ENCODE data around the gene WLS.

WLS gene

DNA sequence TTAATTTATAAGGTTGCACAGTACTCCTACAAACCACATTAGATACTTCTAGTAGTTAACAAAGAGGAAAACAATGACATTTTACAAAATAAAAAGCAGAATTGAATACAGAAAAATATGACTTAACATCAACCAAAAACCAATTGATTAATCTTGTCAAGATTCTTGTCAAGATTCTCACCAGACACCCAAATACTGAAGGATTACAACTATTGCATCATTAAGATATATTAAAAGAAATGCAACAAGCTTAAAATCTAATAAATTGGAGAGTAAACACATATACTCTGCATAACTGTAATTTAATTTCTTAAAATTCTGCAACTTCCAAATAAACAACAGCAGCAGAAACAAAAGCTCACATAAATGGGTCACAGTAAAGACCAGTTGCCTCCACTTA is 4.7 kb downstream of the WLS start:
- H3K4me1 ChIP-seq (ENCODE audit: control insufficient read depth, insufficient read depth, low read length), result peaks cover 24% of the 10 kb centered on the region
- no peak overlapping the region for H3K27ac ChIP-seq (ENCODE audit: low read depth, low read length)
- peaks cover 92% of the 10 kb centered on the region for H3K27me3 ChIP-seq (ENCODE audit: control insufficient read depth, insufficient read depth, low read length)
- H3K9me3 ChIP-seq (ENCODE audit: control insufficient read depth, insufficient read depth, low read length), result no peaks in the 10 kb centered on the region
- no peak overlapping the region for H3K9ac ChIP-seq (ENCODE audit: low read depth, low read length)
- no peaks in the 10 kb centered on the region for H3K36me3 ChIP-seq (ENCODE audit: control insufficient read depth, insufficient read depth, low read length)
- no peak overlapping the region for H3K4me3 ChIP-seq (ENCODE audit: low read depth, low read length)

DNA sequence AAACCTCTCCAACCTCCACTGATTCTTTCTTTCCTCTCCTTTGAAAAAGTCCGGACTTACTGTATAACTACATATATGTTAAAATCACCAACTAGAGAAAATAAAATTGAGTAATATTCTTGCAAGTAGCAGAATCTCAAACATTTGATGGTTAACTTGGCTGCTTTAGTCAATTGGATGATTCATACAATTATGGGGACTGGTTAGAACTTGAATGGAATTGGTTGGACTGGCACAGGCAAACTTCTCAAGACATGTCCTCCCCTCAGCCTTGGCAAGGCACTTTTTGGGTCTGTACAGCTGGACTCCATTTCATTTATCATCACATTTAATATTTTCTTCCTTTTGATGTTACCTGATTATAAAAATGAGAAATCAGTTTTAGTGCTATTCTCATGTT is 6.5 kb downstream of the WLS start:
- no peaks in the 10 kb centered on the region for H3K9me3 ChIP-seq (ENCODE audit: control insufficient read depth, insufficient read depth, low read length)
- H3K4me1 ChIP-seq (ENCODE audit: control insufficient read depth, insufficient read depth, low read length), result peaks cover 21% of the 10 kb centered on the region
- H3K4me3 ChIP-seq (ENCODE audit: low read depth, low read length), result no peak overlapping the region
- H3K27me3 ChIP-seq (ENCODE audit: control insufficient read depth, insufficient read depth, low read length), result peaks cover 73% of the 10 kb centered on the region
- no peaks in the 10 kb centered on the region for H3K36me3 ChIP-seq (ENCODE audit: control insufficient read depth, insufficient read depth, low read length)
- H3K9ac ChIP-seq (ENCODE audit: low read depth, low read length), result no peak overlapping the region
- H3K27ac ChIP-seq (ENCODE audit: low read depth, low read length), result no peak overlapping the region

DNA sequence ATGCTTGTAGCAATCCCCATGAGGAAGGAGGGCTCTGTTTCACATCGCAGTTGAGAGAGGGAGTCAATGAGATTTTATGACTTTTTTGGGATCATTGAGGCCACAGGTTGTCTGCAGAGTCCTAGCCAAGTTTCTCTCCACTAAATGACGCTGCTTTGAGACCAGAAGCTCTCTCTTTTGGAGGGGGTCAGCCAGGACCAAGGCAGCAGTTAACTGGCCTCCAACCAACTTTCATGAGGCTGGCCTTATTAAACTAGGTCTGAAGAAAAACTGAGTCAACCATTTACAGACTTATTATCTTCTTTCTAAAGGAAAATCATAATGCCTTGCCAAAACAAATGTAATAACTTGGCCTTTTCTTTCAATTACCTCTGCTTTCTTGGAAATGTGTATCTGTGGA is 8.6 kb downstream of the WLS start:
- H3K4me3 ChIP-seq (ENCODE audit: low read depth, low read length), result no peak overlapping the region
- H3K4me1 ChIP-seq (ENCODE audit: control insufficient read depth, insufficient read depth, low read length), result peaks cover 9% of the 10 kb centered on the region
- peaks cover 52% of the 10 kb centered on the region for H3K27me3 ChIP-seq (ENCODE audit: control insufficient read depth, insufficient read depth, low read length)
- no peak overlapping the region for H3K9ac ChIP-seq (ENCODE audit: low read depth, low read length)
- H3K36me3 ChIP-seq (ENCODE audit: control insufficient read depth, insufficient read depth, low read length), result no peaks in the 10 kb centered on the region
- H3K27ac ChIP-seq (ENCODE audit: low read depth, low read length), result no peak overlapping the region
- H3K9me3 ChIP-seq (ENCODE audit: control insufficient read depth, insufficient read depth, low read length), result no peaks in the 10 kb centered on the region

DNA sequence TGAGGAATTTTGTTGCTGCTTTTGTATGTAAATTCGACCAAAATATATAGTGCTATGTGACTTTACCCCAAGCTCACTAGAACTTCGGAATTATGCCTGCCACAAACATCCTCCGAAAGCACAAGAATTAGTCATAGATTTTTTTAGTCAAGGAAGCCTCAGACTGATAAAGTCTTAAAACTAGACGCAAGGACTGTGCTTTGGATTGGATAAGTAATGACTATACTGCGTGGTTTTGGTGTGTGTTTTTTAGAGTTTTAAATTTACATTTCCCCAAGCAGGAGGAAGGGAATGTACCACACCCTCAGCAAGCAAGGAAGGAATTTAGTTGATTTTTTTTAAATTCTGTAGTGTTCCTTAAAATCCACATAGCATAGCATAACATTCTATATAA is 10.3 kb downstream of the WLS start:
- H3K9me3 ChIP-seq (ENCODE audit: control insufficient read depth, insufficient read depth, low read length), result no peaks in the 10 kb centered on the region
- no peak overlapping the region for H3K4me3 ChIP-seq (ENCODE audit: low read depth, low read length)
- peaks cover 9% of the 10 kb centered on the region for H3K4me1 ChIP-seq (ENCODE audit: control insufficient read depth, insufficient read depth, low read length)
- no peaks in the 10 kb centered on the region for H3K36me3 ChIP-seq (ENCODE audit: control insufficient read depth, insufficient read depth, low read length)
- H3K27ac ChIP-seq (ENCODE audit: low read depth, low read length), result no peak overlapping the region
- H3K27me3 ChIP-seq (ENCODE audit: control insufficient read depth, insufficient read depth, low read length), result peaks cover 35% of the 10 kb centered on the region
- no peak overlapping the region for H3K9ac ChIP-seq (ENCODE audit: low read depth, low read length)

DNA sequence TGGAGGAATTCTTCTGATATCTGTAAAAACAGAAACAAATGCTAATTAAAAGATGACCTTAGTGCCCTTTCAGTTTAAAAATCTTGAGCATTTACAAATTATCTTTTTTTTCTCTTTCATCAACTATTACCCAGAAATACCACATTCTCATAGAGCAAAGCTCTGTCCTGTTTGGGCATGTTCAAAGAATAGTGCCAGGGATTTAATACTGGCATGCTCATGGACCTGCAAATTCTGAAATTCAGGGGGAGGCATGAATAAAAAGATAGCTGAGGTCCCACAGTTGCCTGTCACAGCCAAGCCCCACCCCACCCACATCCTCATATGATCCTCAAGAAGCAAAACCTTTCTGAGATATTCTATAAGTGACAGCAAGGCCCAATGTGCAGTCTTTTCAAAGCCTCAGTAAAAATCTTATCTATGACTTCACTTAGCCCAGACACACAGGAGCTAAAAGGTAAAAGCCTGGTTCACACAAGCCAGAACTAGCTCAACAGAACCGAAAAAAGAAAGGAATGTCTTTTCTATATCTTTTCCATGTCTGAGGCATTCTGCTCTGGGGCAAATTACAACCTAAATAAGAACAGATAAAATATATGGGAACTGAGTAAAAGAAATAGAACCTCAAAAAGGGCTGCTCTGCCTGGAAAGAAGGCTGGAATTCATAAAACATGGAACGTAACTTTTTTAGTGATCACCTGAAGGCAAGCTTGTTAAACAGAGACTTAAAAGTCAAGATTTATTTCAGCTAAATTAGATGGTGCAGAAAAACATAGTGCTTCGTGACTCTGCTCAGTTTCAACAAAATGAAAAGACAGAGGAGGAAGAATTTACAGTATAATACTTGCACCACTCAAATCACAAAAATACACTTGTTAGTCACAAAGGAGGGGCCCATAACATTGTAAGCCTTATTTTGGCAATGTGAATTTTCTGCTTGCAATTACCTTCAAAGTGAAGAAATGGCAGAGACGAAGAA is 11.0 kb downstream of the WLS start:
- H3K9me3 ChIP-seq (ENCODE audit: control insufficient read depth, insufficient read depth, low read length), result no peaks in the 10 kb centered on the region
- peaks cover 28% of the 10 kb centered on the region for H3K27me3 ChIP-seq (ENCODE audit: control insufficient read depth, insufficient read depth, low read length)
- no peak overlapping the region for H3K9ac ChIP-seq (ENCODE audit: low read depth, low read length)
- H3K4me1 ChIP-seq (ENCODE audit: control insufficient read depth, insufficient read depth, low read length), result peaks cover 9% of the 10 kb centered on the region
- no peak overlapping the region for H3K4me3 ChIP-seq (ENCODE audit: low read depth, low read length)
- H3K36me3 ChIP-seq (ENCODE audit: control insufficient read depth, insufficient read depth, low read length), result no peaks in the 10 kb centered on the region
- peak overlapping the region; percentile 33 for H3K27ac ChIP-seq (ENCODE audit: low read depth, low read length)

DNA sequence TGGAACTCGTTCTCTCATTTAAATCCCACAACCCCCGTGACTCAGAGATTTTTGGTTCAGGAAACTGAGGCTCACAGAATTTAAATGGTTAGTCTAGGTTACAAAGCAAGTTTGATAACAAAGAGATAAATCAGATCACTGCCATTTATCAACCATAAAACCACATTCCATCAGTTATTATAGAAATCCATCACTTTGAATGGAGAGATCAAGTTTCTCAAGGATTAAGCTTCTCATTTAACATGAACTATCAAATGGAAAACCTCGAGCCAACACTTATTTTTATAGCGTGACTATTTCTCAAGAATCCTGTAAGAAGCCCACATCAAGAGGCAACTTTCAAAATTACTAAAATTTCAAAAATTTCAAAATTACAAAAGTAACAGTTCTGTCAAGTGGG is 11.9 kb downstream of the WLS start:
- no peak overlapping the region for H3K9ac ChIP-seq (ENCODE audit: low read depth, low read length)
- peaks cover 20% of the 10 kb centered on the region for H3K27me3 ChIP-seq (ENCODE audit: control insufficient read depth, insufficient read depth, low read length)
- H3K4me1 ChIP-seq (ENCODE audit: control insufficient read depth, insufficient read depth, low read length), result peaks cover 5% of the 10 kb centered on the region
- no peaks in the 10 kb centered on the region for H3K36me3 ChIP-seq (ENCODE audit: control insufficient read depth, insufficient read depth, low read length)
- no peaks in the 10 kb centered on the region for H3K9me3 ChIP-seq (ENCODE audit: control insufficient read depth, insufficient read depth, low read length)
- no peak overlapping the region for H3K4me3 ChIP-seq (ENCODE audit: low read depth, low read length)
- no peak overlapping the region for H3K27ac ChIP-seq (ENCODE audit: low read depth, low read length)

DNA sequence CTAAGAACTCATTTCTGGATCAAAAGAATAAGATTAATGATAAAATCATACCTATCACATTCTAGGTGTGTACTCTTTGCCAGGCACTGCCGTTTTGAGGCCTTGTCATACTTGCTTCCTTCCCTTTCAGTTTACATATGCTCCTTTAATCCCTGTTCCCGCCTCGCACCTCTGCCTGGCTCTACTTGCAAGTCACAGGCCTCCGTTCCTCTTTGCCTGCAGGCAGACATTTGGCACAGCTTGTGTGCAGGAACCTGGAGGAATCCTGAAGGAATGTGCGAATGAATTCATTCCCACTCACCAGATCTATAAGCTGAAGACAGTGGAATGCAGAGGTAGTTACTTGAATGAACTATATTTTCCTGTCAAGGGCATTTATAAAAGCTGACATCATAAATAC is 13.8 kb downstream of the WLS start:
- no peak overlapping the region for H3K4me3 ChIP-seq (ENCODE audit: low read depth, low read length)
- H3K27ac ChIP-seq (ENCODE audit: low read depth, low read length), result no peak overlapping the region
- no peak overlapping the region for H3K9ac ChIP-seq (ENCODE audit: low read depth, low read length)
- peaks cover 3% of the 10 kb centered on the region for H3K4me1 ChIP-seq (ENCODE audit: control insufficient read depth, insufficient read depth, low read length)
- no peaks in the 10 kb centered on the region for H3K9me3 ChIP-seq (ENCODE audit: control insufficient read depth, insufficient read depth, low read length)
- H3K27me3 ChIP-seq (ENCODE audit: control insufficient read depth, insufficient read depth, low read length), result peaks cover 2% of the 10 kb centered on the region; the same call in 1 of the 2 replicates
- H3K36me3 ChIP-seq (ENCODE audit: control insufficient read depth, insufficient read depth, low read length), result no peaks in the 10 kb centered on the region

DNA sequence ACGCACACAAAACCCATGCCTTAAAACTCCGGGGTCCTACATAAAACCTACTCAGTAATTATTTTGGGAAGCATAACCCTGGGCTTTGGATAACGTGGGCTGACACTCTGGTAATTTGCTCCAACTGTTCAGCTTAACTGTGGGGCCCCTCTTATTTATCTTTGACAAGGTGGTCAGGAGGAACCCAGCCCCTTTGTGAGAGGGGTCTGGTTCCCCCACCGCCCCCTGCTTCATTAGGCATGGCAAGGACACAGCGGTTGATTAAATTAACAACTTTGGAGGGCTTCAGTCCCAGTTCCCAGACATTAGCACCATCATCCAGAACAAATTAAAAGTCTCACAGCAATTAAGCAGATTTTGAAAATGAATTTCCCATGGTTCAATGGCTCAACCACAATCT is 14.7 kb downstream of the WLS start:
- no peaks in the 10 kb centered on the region for H3K36me3 ChIP-seq (ENCODE audit: control insufficient read depth, insufficient read depth, low read length)
- H3K4me1 ChIP-seq (ENCODE audit: control insufficient read depth, insufficient read depth, low read length), result peaks cover 3% of the 10 kb centered on the region
- H3K9me3 ChIP-seq (ENCODE audit: control insufficient read depth, insufficient read depth, low read length), result no peaks in the 10 kb centered on the region
- no peak overlapping the region for H3K4me3 ChIP-seq (ENCODE audit: low read depth, low read length)
- no peaks in the 10 kb centered on the region; the same call in 1 of the 2 replicates for H3K27me3 ChIP-seq (ENCODE audit: control insufficient read depth, insufficient read depth, low read length)
- peak overlapping the region; percentile 72 for H3K27ac ChIP-seq (ENCODE audit: low read depth, low read length)
- no peak overlapping the region for H3K9ac ChIP-seq (ENCODE audit: low read depth, low read length)

DNA sequence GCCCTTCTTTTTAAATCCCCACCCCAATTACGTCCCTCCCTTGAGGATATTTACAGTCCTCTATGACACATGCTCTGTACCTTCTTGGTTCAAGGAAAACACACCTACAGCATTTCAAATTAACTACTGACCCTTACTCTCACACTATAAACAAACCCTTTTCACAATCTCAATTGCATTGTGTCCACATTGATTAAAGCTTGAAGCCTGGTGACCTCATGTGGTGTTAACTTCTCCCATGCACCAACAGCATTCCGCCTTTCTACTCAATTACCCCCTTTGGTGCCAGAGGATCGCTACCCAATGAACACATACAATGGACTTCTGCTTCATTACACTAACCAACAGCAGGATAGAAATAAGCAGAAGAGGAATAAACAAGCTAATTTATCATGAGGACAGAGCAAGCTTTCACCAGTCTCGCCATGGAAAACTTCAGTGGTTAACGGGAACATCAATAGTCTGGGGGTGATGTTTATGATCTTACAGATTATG is 15.2 kb downstream of the WLS start:
- H3K9ac ChIP-seq (ENCODE audit: low read depth, low read length), result no peak overlapping the region
- no peaks in the 10 kb centered on the region; the same call in 1 of the 2 replicates for H3K27me3 ChIP-seq (ENCODE audit: control insufficient read depth, insufficient read depth, low read length)
- no peaks in the 10 kb centered on the region for H3K36me3 ChIP-seq (ENCODE audit: control insufficient read depth, insufficient read depth, low read length)
- peaks cover 3% of the 10 kb centered on the region for H3K4me1 ChIP-seq (ENCODE audit: control insufficient read depth, insufficient read depth, low read length)
- no peak overlapping the region for H3K4me3 ChIP-seq (ENCODE audit: low read depth, low read length)
- no peaks in the 10 kb centered on the region for H3K9me3 ChIP-seq (ENCODE audit: control insufficient read depth, insufficient read depth, low read length)
- peak overlapping the region; percentile 72 for H3K27ac ChIP-seq (ENCODE audit: low read depth, low read length)

DNA sequence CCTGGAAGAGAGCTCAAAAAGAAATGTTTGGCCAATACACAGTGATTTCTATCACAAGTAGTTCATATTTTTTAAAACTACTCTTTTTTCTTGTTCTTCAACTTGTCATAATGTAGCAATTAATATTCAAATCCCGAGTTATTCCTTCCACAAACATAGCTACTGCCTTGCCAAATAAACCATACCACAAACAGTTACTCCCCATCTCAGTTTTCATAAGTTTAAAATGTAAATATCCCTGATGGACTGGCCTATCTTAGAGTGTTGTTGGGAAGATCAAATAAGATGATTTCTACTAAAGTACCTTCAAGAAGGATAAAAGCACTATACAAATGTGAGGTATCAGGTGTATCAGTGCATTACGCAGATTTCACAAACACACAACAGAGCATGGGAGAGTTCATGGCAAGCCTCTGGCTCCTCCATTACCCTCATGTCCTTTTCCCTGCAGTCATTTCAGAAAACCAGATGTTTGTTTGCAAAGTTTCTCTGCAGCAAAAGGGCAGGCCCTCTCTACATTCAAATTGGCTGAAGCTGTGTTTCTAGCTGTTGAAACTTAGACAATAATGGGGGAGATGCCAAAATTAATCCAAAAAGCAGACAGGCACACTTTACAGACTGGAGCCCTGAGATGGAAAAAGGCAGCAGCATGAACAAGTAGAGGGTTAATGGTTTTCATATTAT is 16.1 kb downstream of the WLS start:
- H3K4me1 ChIP-seq (ENCODE audit: control insufficient read depth, insufficient read depth, low read length), result peaks cover 8% of the 10 kb centered on the region
- H3K9me3 ChIP-seq (ENCODE audit: control insufficient read depth, insufficient read depth, low read length), result no peaks in the 10 kb centered on the region
- H3K9ac ChIP-seq (ENCODE audit: low read depth, low read length), result no peak overlapping the region
- no peaks in the 10 kb centered on the region for H3K36me3 ChIP-seq (ENCODE audit: control insufficient read depth, insufficient read depth, low read length)
- H3K4me3 ChIP-seq (ENCODE audit: low read depth, low read length), result no peak overlapping the region
- no peaks in the 10 kb centered on the region for H3K27me3 ChIP-seq (ENCODE audit: control insufficient read depth, insufficient read depth, low read length)
- peak overlapping the region; percentile 72 for H3K27ac ChIP-seq (ENCODE audit: low read depth, low read length)

DNA sequence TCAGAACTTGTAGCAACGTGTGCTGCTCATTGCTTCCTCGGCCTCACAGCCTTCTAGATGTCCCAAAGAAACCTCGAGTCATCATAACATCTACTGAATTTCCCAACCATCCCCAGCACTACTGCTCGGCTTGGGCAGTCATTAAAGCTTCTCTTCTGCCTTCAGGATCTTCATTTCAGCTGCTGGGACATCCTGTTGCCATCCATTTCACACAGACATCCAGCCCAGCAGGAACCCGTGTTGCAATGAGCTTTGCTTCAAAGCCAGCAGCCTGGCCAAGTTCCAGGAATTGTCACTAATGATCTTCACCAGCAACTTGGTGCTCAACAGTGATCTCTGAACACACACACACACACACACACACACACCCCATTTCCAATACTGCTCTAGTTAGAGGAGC is 18.5 kb downstream of the WLS start:
- Histone ChIP-seq H3K4me1 (ENCODE audit: control insufficient read depth, insufficient read depth, low read length) (peaks cover 12% of the 10 kb centered on the region), H3K36me3 (ENCODE audit: control insufficient read depth, insufficient read depth, low read length) (no peaks in the 10 kb centered on the region), H3K4me3 (ENCODE audit: low read depth, low read length) (no peak overlapping the region), H3K27ac (ENCODE audit: low read depth, low read length) (no peak overlapping the region), H3K27me3 (ENCODE audit: control insufficient read depth, insufficient read depth, low read length) (no peaks in the 10 kb centered on the region; the same call in 1 of the 2 replicates), H3K9ac (ENCODE audit: low read depth, low read length) (no peak overlapping the region), H3K9me3 (ENCODE audit: control insufficient read depth, insufficient read depth, low read length) (no peaks in the 10 kb centered on the region)
